ENCODE measurements around the gene AR. TPM values are rescaled to one million over a fixed set of nuclear protein-coding genes. Genes with fewer than 3 reads are reported as not detected.

The AR gene
- total RNA-seq, 2 donors from 2014 or later = 0.67 to 0.98 TPM

GRCh38 chrX:67538383-67538782, 5.4 kb upstream of the AR start:
- Histone ChIP-seq H3K27ac (no peak overlapping the region), H3K9me3 (no peaks in the 10 kb centered on the region), H3K36me3 (no peaks in the 10 kb centered on the region), H3K4me1 (no peaks in the 10 kb centered on the region), H3K9ac (ENCODE audit: low read depth in 2 of 2, low read length in 2 of 2) (no peak overlapping the region), H3K4me3 (no peak overlapping the region), H3K27me3 (peaks cover 3% of the 10 kb centered on the region)
- intact Hi-C loops (cut with DNase I) = no loop called here
- DNase-seq = no peak
- no peak for TF ChIP-seq CTCF (IDR thresholded peaks at IDR 0.05)

- Histone ChIP-seq H3K9me3 (no peaks in the 10 kb centered on the region), H3K4me3 (peak overlapping the region; percentile 5), H3K27ac (no peak overlapping the region), H3K9ac (ENCODE audit: low read depth in 2 of 2, low read length in 2 of 2) (no peak overlapping the region), H3K4me1 (no peaks in the 10 kb centered on the region), H3K27me3 (peaks cover 22% of the 10 kb centered on the region), H3K36me3 (no peaks in the 10 kb centered on the region)
- no peak for DNase-seq
- intact Hi-C loops (cut with DNase I) = no loop called here
- TF ChIP-seq CTCF (IDR thresholded peaks at IDR 0.05) = no peak
These were observed 637 bp downstream of the AR start for GRCh38 chrX:67544281-67545035.

GRCh38 chrX:67545036-67545821, 1.4 kb downstream of the AR start:
- DNase-seq = no peak
- H3K27ac ChIP-seq = no peak overlapping the region

GRCh38 chrX:67545893-67546495, 2.2 kb downstream of the AR start:
- no peak for DNase-seq
- H3K27ac ChIP-seq = no peak overlapping the region
- peak overlapping the region; percentile 3 for H3K4me3 ChIP-seq
- no peaks in the 10 kb centered on the region for H3K9me3 ChIP-seq
- no peaks in the 10 kb centered on the region for H3K36me3 ChIP-seq
- intact Hi-C loops (cut with DNase I) = no loop called here
- no peaks in the 10 kb centered on the region for H3K4me1 ChIP-seq
- H3K9ac ChIP-seq (ENCODE audit: low read depth in 2 of 2, low read length in 2 of 2) = no peak overlapping the region
- TF ChIP-seq CTCF (IDR thresholded peaks at IDR 0.05) = no peak
- peaks cover 22% of the 10 kb centered on the region for H3K27me3 ChIP-seq

More at GRCh38 chrX:67545036-67545821, 1.4 kb downstream of the AR start:
- H3K9ac ChIP-seq (ENCODE audit: low read depth in 2 of 2, low read length in 2 of 2) = no peak overlapping the region
- H3K9me3 ChIP-seq = no peaks in the 10 kb centered on the region
- H3K27me3 ChIP-seq = peaks cover 22% of the 10 kb centered on the region
- no peaks in the 10 kb centered on the region for H3K36me3 ChIP-seq
- H3K4me3 ChIP-seq = peak overlapping the region; percentile 5
- intact Hi-C loops (cut with DNase I) = no loop called here
- no peak for TF ChIP-seq CTCF (IDR thresholded peaks at IDR 0.05)
- H3K4me1 ChIP-seq = no peaks in the 10 kb centered on the region

- Histone ChIP-seq H3K27ac (no peak overlapping the region), H3K4me1 (no peaks in the 10 kb centered on the region), H3K9me3 (no peaks in the 10 kb centered on the region), H3K27me3 (peaks cover 22% of the 10 kb centered on the region), H3K4me3 (peak overlapping the region; percentile 9), H3K36me3 (no peaks in the 10 kb centered on the region), H3K9ac (ENCODE audit: low read depth in 2 of 2, low read length in 2 of 2) (no peak overlapping the region)
- TF ChIP-seq CTCF (IDR thresholded peaks at IDR 0.05) = no peak
- intact Hi-C loops (cut with DNase I) = no loop called here
- no peak for DNase-seq
These were observed 2.9 kb downstream of the AR start for GRCh38 chrX:67546496-67547423.

Data from colonic mucosa (tissue), 4 donors.